B cell (primary cell): ENCODE measurements around the gene NSRP1. TPM values are rescaled to one million over a fixed set of nuclear protein-coding genes. Genes with fewer than 3 reads are reported as not detected.

Experiments
- ATAC-seq: fragments of 200-7000 bp; cut with Tn5 transposase; one replicate; pipeline ENCODE4 v1.10.0; 2021; ENCODE audit warnings: low read depth, mild to moderate bottlenecking, moderate number of reproducible peaks, moderate library complexity
- CTCF ChIA-PET: fragments of 350-600 bp; sonication (Branson Sonifier 250); formaldehyde crosslinking; loops from one replicate; lab custom pipeline; 2021; ENCODE audit warnings: antibody characterized with exemption, inconsistent platforms; lab: Charles Lee
- POLR2A ChIA-PET: fragments of 350-600 bp; sonication (Branson Sonifier 250); formaldehyde crosslinking; loops from one replicate; lab custom pipeline; 2021; ENCODE audit warnings: antibody characterized with exemption; lab: Charles Lee
- DNase-seq: peaks from one replicate; pipeline ENCODE4 v3.0.0; 2013
- H2AFZ ChIP-seq: 2 replicates; pipeline ENCODE4 v1.6.1; 2012; ENCODE audit warnings: mild to moderate bottlenecking, low read depth, low read length; ENCODE audit not compliant: insufficient read depth, poor library complexity, severe bottlenecking
- H3K27ac ChIP-seq, 2 donors: 1 replicate in 1 of 2; 2 replicates in 1 of 2; pipeline ENCODE4 v1.5.1; 2012 to 2013; ENCODE audit warnings: low read length in 2 of 2, mild to moderate bottlenecking in 2 of 2, moderate library complexity in 1 of 2
- H3K27me3 ChIP-seq, 4 experiments: fragments of 200-600 bp in 1 of 4; sonication (generic) in 1 of 4; replicated peaks in 1 of 4; 1 replicate in 2 of 4; 2 replicates in 2 of 4; pipeline versions ENCODE4 v1.6.1 to v1.7.0; 2013 to 2016; ENCODE audit warnings: low read length in 3 of 4, mild to moderate bottlenecking in 2 of 4, mixed read lengths in 1 of 4, moderate library complexity in 1 of 4; ENCODE audit not compliant: insufficient read depth in 4 of 4, control insufficient read depth in 3 of 4; ENCODE audit errors: control extremely low read depth in 1 of 4
- H3K36me3 ChIP-seq, 2 experiments: replicated peaks in 1 of 2; 1 replicate in 1 of 2; 2 replicates in 1 of 2; pipeline versions ENCODE4 v1.6.1 to v1.7.1; 2013; ENCODE audit warnings: low read length in 1 of 2; ENCODE audit not compliant: insufficient read depth in 2 of 2, control insufficient read depth in 1 of 2; ENCODE audit errors: control extremely low read depth in 1 of 2, extremely low read depth in 1 of 2
- H3K4me1 ChIP-seq, 2 donors: fragments of 200-600 bp in 1 of 2; sonication (generic) in 1 of 2; 1 replicate in 1 of 2; 2 replicates in 1 of 2; pipeline versions ENCODE4 v1.5.1 to v1.6.1; 2013 to 2017; ENCODE audit warnings: low read length in 2 of 2; ENCODE audit not compliant: control insufficient read depth in 2 of 2, insufficient read depth in 2 of 2
- H3K4me2 ChIP-seq: replicated peaks from 2 replicates; pipeline ENCODE3; 2012; ENCODE audit warnings: mild to moderate bottlenecking, low read depth, low read length; ENCODE audit not compliant: poor library complexity, severe bottlenecking
- H3K4me3 ChIP-seq, 5 experiments: fragments of 200-600 bp in 1 of 5; sonication (generic) in 1 of 5; 1 replicate in 3 of 5; 2 replicates in 2 of 5; pipeline versions ENCODE4 v1.5.1 to v1.7.0; 2011 to 2016; ENCODE audit warnings: low read length in 4 of 5, mild to moderate bottlenecking in 4 of 5, low read depth in 2 of 5, control low read depth in 1 of 5, moderate library complexity in 1 of 5; ENCODE audit not compliant: insufficient read depth in 1 of 5; ENCODE audit errors: control extremely low read depth in 1 of 5, extremely low read depth in 1 of 5
- H3K79me2 ChIP-seq: fragments of 200-600 bp; sonication (generic); one replicate; pipeline ENCODE4 v1.6.0; 2016; ENCODE audit warnings: low read length; ENCODE audit not compliant: control insufficient read depth, insufficient read depth
- H3K9ac ChIP-seq: fragments of 200-600 bp; sonication (generic); 2 replicates; pipeline ENCODE4 v1.6.1; 2017; ENCODE audit warnings: mild to moderate bottlenecking, low read length, moderate library complexity
- H3K9me3 ChIP-seq, 3 donors: one replicate each; pipeline versions ENCODE4 v1.6.1 to v1.7.1; 2013; ENCODE audit warnings: low read length in 2 of 3; ENCODE audit not compliant: control insufficient read depth in 2 of 3, insufficient read depth in 1 of 3; ENCODE audit errors: control extremely low read depth in 1 of 3
- H4K20me1 ChIP-seq: 2 replicates; pipeline ENCODE4 v1.6.0; 2012; ENCODE audit warnings: mild to moderate bottlenecking, low read length; ENCODE audit not compliant: insufficient read depth, control insufficient read depth, poor library complexity, severe bottlenecking
- H3K27ac Mint-ChIP-seq: one replicate; pipeline ENCODE4 v1.8.0; 2021; ENCODE audit warnings: mixed read lengths
- H3K27me3 Mint-ChIP-seq: one replicate; pipeline ENCODE4 v1.8.0; 2021; ENCODE audit warnings: mixed read lengths
- H3K4me1 Mint-ChIP-seq: one replicate; pipeline ENCODE4 v1.8.0; 2021; ENCODE audit warnings: mixed read lengths
- H3K4me3 Mint-ChIP-seq: one replicate; pipeline ENCODE4 v1.8.0; 2021; ENCODE audit warnings: mixed read lengths
- H3K9me3 Mint-ChIP-seq: one replicate; pipeline ENCODE4 v1.8.0; 2022; ENCODE audit warnings: mixed read lengths; ENCODE audit not compliant: insufficient read depth
- EZH2 ChIP-seq: IDR thresholded peaks from 2 replicates; pipeline ENCODE4 v1.6.1; 2012; ENCODE audit warnings: borderline replicate concordance, low read depth, mild to moderate bottlenecking, moderate library complexity, low read length; ENCODE audit not compliant: insufficient read depth, poor library complexity, severe bottlenecking
- WGBS: methylation state at CpG from one replicate; pipeline ENCODE4 v1.1.5; 2013; ENCODE audit warnings: missing lambda C conversion rate; ENCODE audit not compliant: insufficient coverage; 5-methylcytosine and 5-hydroxymethylcytosine counted together
- intact Hi-C: fragments of 100-400 bp; cut with micrococcal nuclease; formaldehyde crosslinking; loops from one replicate; pipeline ENCODE4 v1.10.0; 2022
- polyA minus RNA-seq: library from RNA; depleted of rRNA, polyadenylated mRNA; stranded (reverse); fragments of >200 nt; gene quantifications from 2 replicates; pipeline ENCODE4 v1.2.3, GENCODE V29; 2012
- polyA plus RNA-seq: library from polyadenylated mRNA; depleted of rRNA; stranded (reverse); fragments of >200 nt; gene quantifications from 2 replicates; pipeline ENCODE4 v1.2.3, GENCODE V29; 2012
- total RNA-seq, 2 donors: library from RNA; stranded (reverse); fragments of 120-200 nt in 1 of 2; gene quantifications; 1 replicate in 1 of 2; 2 replicates in 1 of 2; pipeline versions ENCODE4 v1.2.3 to v1.2.4, GENCODE V29; 2013 to 2022
- TF ChIP-seq, protein P1 (sequence below): fragments of 200-600 bp; IDR thresholded peaks from one replicate; pipeline ENCODE4 v1.8.0; 2022; ENCODE audit warnings: antibody characterized with exemption, mild to moderate bottlenecking

The NSRP1 gene
- 41.0 and 46.2 TPM in 2 replicates for total RNA-seq
- 22.2 TPM for total RNA-seq (2013)
- 11.2 and 17.8 TPM in 2 replicates for polyA plus RNA-seq
- 15.6 and 19.2 TPM in 2 replicates for polyA minus RNA-seq

DNA sequence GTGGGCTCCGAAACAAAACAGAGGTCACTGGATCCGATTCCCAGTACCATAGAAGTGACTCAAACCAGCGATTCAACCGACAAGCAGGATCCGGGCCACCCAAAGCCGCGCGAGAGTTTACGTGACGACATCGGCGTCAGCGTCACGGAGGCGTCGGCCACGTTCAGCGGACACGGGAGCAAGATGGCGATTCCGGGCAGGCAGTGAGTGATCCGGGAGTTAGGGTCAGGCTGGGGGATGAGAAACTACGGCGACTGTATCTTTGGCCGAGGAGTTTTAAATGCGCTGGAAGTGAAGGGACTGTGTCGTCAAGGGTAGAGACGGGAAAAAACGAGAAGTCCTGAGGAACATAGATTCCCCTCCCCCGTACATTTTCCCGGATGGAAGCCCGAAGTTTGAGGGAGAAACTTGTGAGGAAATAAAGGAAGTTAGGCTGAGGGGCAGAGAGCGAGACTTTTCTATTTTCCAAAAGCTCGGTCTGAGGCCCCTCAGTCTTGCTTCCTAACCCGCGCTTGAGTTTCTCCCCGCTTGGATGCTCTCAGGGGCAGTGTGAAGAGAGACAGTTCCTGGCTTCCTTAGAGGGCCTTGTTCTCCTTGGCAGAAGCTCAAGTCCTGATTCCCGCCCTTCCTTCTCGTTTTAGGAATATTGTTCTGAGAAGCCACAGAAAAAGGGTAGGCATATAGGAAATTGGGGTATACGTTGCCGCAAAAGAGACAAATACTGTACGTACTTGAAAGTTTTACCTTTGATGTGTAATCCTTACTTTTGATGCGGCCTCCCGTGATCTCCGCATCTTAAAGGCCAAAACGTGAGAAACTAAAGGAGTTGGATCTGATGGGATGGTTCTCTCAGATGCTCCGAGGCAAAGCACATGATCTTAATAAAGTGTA, at the start of gene NSRP1:
NSRP1 (plus strand) TSS at position 156 of the 891 bp plus-strand sequence; CDS start at position 184, 28 bp downstream.
- Mint-ChIP-seq H3K27ac (peak within 1 kb of the TSS; percentile 98), H3K4me1 (peaks cover 40% of the 10 kb centered on the region), H3K27me3 (no peaks in the 10 kb centered on the region), H3K4me3 (peak within 1 kb of the TSS; percentile 98), H3K9me3 (no peaks in the 10 kb centered on the region)
- Histone ChIP-seq H3K9ac (peak within 1 kb of the TSS; percentile 100), H2AFZ (peak within 1 kb of the TSS; percentile 98), H3K36me3 (peaks cover 0 to 2% of the 10 kb centered on the region in 2 experiments), H3K27ac (peak within 1 kb of the TSS; percentile 99), H3K4me3 (peak within 1 kb of the TSS; percentile 95 to 100 (median 99)), H3K4me2 (peak within 1 kb of the TSS; percentile 88), H3K4me1 (peaks cover 12 to 13% of the 10 kb centered on the region in 2 donors), H4K20me1 (no peaks in the 10 kb centered on the region), H3K79me2 (peaks cover 53% of the 10 kb centered on the region), H3K27me3 (no peaks in the 10 kb centered on the region), H3K9me3 (no peaks in the 10 kb centered on the region)
- intact Hi-C loops = loop anchor here (1.0 to 5.0 kb wide), 3 partner anchors 13 to 528 kb away; partner anchors contain the start of genes GIT1 and GOSR1
- peak; percentile 97 for ATAC-seq
- TF ChIP-seq EZH2 = no peak
- TF ChIP-seq, protein P1, sequence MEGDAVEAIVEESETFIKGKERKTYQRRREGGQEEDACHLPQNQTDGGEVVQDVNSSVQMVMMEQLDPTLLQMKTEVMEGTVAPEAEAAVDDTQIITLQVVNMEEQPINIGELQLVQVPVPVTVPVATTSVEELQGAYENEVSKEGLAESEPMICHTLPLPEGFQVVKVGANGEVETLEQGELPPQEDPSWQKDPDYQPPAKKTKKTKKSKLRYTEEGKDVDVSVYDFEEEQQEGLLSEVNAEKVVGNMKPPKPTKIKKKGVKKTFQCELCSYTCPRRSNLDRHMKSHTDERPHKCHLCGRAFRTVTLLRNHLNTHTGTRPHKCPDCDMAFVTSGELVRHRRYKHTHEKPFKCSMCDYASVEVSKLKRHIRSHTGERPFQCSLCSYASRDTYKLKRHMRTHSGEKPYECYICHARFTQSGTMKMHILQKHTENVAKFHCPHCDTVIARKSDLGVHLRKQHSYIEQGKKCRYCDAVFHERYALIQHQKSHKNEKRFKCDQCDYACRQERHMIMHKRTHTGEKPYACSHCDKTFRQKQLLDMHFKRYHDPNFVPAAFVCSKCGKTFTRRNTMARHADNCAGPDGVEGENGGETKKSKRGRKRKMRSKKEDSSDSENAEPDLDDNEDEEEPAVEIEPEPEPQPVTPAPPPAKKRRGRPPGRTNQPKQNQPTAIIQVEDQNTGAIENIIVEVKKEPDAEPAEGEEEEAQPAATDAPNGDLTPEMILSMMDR = no peak
- CTCF ChIA-PET = interaction anchor here (9.3 kb wide), 1 partner anchor 13 kb away, joined by 82 read pairs; no protein-coding TSS in a partner anchor
- POLR2A ChIA-PET = interaction anchor here (0.6 kb wide), 1 partner anchor 394 kb away, joined by 6 read pairs; no protein-coding TSS in a partner anchor
- 1% methylated on average over 38 of the region's 47 CpGs for WGBS
- peak; percentile 94 for DNase-seq
